ENCODE measurements around the gene EYA4.

- TF ChIP-seq EZH2 (IDR thresholded peaks at IDR 0.05) (no peak), POLR2AphosphoS5 (IDR thresholded peaks at IDR 0.05; ENCODE audit: borderline replicate concordance, low read depth, low read length) (no peak), FOXP2 (optimal IDR thresholded peaks at IDR 0.05; ENCODE audit: control extremely low read depth, extremely low read length, insufficient read depth) (no peak)
These were observed 299.9 kb downstream of the EYA4 start for GRCh38 chr6:133541040-133541439.

All from SK-N-MC (cell line).